OCI-LY7 (cell line): ENCODE results near the gene IL18RAP. TPM values are rescaled to one million over a fixed set of nuclear protein-coding genes. Genes with fewer than 3 reads are reported as not detected.

Experiments used
- BruUV-seq: library from RNA; stranded (reverse); fragments of 400-500 nt; replicated peaks from 2 replicates; lab custom pipeline; 2021; lab: Mats Ljungman, UMichigan
- CTCF ChIA-PET: fragments of 300-600 bp; sonication (Branson Sonifier 250); formaldehyde crosslinking; loops from one replicate; lab custom pipeline; 2022; ENCODE audit warnings: antibody characterized with exemption; ENCODE audit not compliant: unreplicated experiment; lab: Charles Lee
- POLR2A ChIA-PET: fragments of 300-600 bp; sonication (Branson Sonifier 250); formaldehyde crosslinking; loops from one replicate; lab custom pipeline; 2022; ENCODE audit warnings: antibody characterized with exemption; lab: Charles Lee
- DNase-seq: peaks from one replicate; pipeline ENCODE4 v3.0.0-alpha.2; 2015; ENCODE audit warnings: low spot score
- H2AFZ ChIP-seq: fragments of 200-600 bp; sonication (generic), shearing (Covaris generic); 2 replicates; pipeline ENCODE4 v1.6.1; 2014; ENCODE audit warnings: mild to moderate bottlenecking, antibody characterized with exemption, low read length, moderate library complexity
- H3K27ac ChIP-seq: fragments of 200-600 bp; sonication (generic); 2 replicates; pipeline ENCODE4 v1.5.1; 2014; ENCODE audit warnings: mixed run types, low read depth, mild to moderate bottlenecking, moderate library complexity, low read length, inconsistent platforms; ENCODE audit not compliant: poor library complexity, severe bottlenecking
- H3K36me3 ChIP-seq: fragments of 200-600 bp; sonication (generic); 2 replicates; pipeline ENCODE4 v1.6.1; 2014; ENCODE audit warnings: mild to moderate bottlenecking, antibody characterized with exemption, low read length, moderate library complexity, mixed read lengths; ENCODE audit not compliant: insufficient read depth
- H3K4me1 ChIP-seq: fragments of 200-600 bp; sonication (generic); 2 replicates; pipeline ENCODE4 v1.5.1; 2014; ENCODE audit warnings: mild to moderate bottlenecking, low read length; ENCODE audit not compliant: insufficient read depth, poor library complexity, severe bottlenecking
- H3K4me2 ChIP-seq: fragments of 200-600 bp; sonication (generic); 2 replicates; pipeline ENCODE4 v1.6.1; 2014; ENCODE audit warnings: mild to moderate bottlenecking, low read length
- H3K4me3 ChIP-seq: fragments of 200-600 bp; sonication (generic); 2 replicates; pipeline ENCODE4 v1.5.1; 2014; ENCODE audit warnings: mild to moderate bottlenecking, low read depth, low read length; ENCODE audit not compliant: poor library complexity, severe bottlenecking
- H3K79me2 ChIP-seq: fragments of 200-600 bp; sonication (generic); 2 replicates; pipeline ENCODE4 v1.6.1; 2016; ENCODE audit warnings: low read depth, mild to moderate bottlenecking, low read length, moderate library complexity, mixed read lengths; ENCODE audit not compliant: insufficient read depth
- H3K9me2 ChIP-seq: fragments of 200-600 bp; sonication (generic); 2 replicates; pipeline ENCODE4 v1.6.1; 2016; ENCODE audit warnings: mild to moderate bottlenecking, low read length, mixed read lengths; ENCODE audit not compliant: insufficient read depth
- H3K9me3 ChIP-seq: fragments of 200-600 bp; sonication (generic); 2 replicates; pipeline ENCODE4 v1.6.1; 2014; ENCODE audit warnings: mild to moderate bottlenecking, mixed run types, low read length, mixed read lengths
- H4K20me1 ChIP-seq: fragments of 200-600 bp; sonication (generic); 2 replicates; pipeline ENCODE4 v1.6.1; 2014; ENCODE audit warnings: mild to moderate bottlenecking, antibody characterized with exemption, low read length, moderate library complexity, mixed read lengths; ENCODE audit not compliant: insufficient read depth
- CTCF ChIP-seq: fragments of 200-600 bp; sonication (generic); conservative IDR thresholded peaks from 2 replicates; pipeline ENCODE4 v1.5.1; 2014; ENCODE audit warnings: mild to moderate bottlenecking, antibody characterized with exemption, low read length, moderate library complexity, mixed read lengths
- EZH2phosphoT487 ChIP-seq: fragments of 200-600 bp; sonication (generic); IDR thresholded peaks from 2 replicates; pipeline ENCODE4 v1.6.1; 2018; ENCODE audit warnings: low read depth, borderline replicate concordance, mild to moderate bottlenecking, mixed run types, antibody characterized with exemption, low read length, moderate library complexity, mixed read lengths
- intact Hi-C: fragments of 100-400 bp; cut with micrococcal nuclease; formaldehyde crosslinking; loops from one replicate; pipeline ENCODE4 v1.10.0; 2022; ENCODE audit not compliant: unreplicated experiment
- microRNA-seq: library from miRNA; unstranded; fragments of <30 nt; microRNA quantifications from one replicate; pipeline ENCODE4 v1.2.0, GENCODE V29; 2022; ENCODE audit warnings: borderline replicate concordance
- small RNA-seq: library from RNA; depleted of rRNA; stranded (forward); fragments of <200 nt; gene quantifications from one replicate; pipeline ENCODE3, GENCODE V24; 2014
- total RNA-seq, 2 experiments: library from RNA; depleted of rRNA in 1 of 2; stranded (reverse); fragments of >200 nt in 1 of 2; shearing (Covaris generic) in 1 of 2; gene quantifications; 2 replicates each; pipeline ENCODE4 v1.2.3, GENCODE V29; 2014 to 2022

Gene IL18RAP
- total RNA-seq, 2 experiments from 2014 or later: not detected

- CTCF ChIA-PET: no interaction called here
- Histone ChIP-seq H3K9me3 (no peaks in the 10 kb centered on the region), H2AFZ (no peak overlapping the region), H3K36me3 (no peaks in the 10 kb centered on the region), H4K20me1 (no peaks in the 10 kb centered on the region), H3K4me1 (no peaks in the 10 kb centered on the region), H3K79me2 (no peaks in the 10 kb centered on the region), H3K4me3 (no peak overlapping the region), H3K27ac (no peak overlapping the region), H3K9me2 (no peaks in the 10 kb centered on the region), H3K4me2 (no peak overlapping the region)
- DNase-seq: no peak
- POLR2A ChIA-PET: interaction anchor here (0.7 kb wide), 1 partner anchor 1693 kb away, joined by 3 read pairs; no protein-coding TSS in a partner anchor
- no TSS peak for BruUV-seq
- TF ChIP-seq EZH2phosphoT487: no peak
- TF ChIP-seq CTCF: no peak
- intact Hi-C loops: no loop called here
Measured at GRCh38 chr2:102494570-102494969, 71.6 kb downstream of the IL18RAP start.

GRCh38 chr2:102498414-102498813 is 75.5 kb downstream of the IL18RAP start:
- Histone ChIP-seq H3K27ac (no peak overlapping the region), H3K4me2 (no peak overlapping the region), H3K9me3 (no peaks in the 10 kb centered on the region), H3K9me2 (no peaks in the 10 kb centered on the region), H3K36me3 (no peaks in the 10 kb centered on the region), H2AFZ (no peak overlapping the region), H3K4me1 (no peaks in the 10 kb centered on the region), H4K20me1 (no peaks in the 10 kb centered on the region), H3K79me2 (no peaks in the 10 kb centered on the region), H3K4me3 (no peak overlapping the region)
- CTCF ChIA-PET: no interaction called here
- no TSS peak for BruUV-seq
- TF ChIP-seq CTCF (no peak), EZH2phosphoT487 (no peak)
- POLR2A ChIA-PET: no interaction called here
- no peak for DNase-seq
- intact Hi-C loops: no loop called here

- no peak for DNase-seq
- ChIA-PET CTCF (no interaction called here), POLR2A (no interaction called here)
- no peaks in the 10 kb centered on the region for H4K20me1 ChIP-seq
- no peak overlapping the region for H3K4me2 ChIP-seq
- intact Hi-C loops: no loop called here
- no peaks in the 10 kb centered on the region for H3K79me2 ChIP-seq
- BruUV-seq: no TSS peak
- no peaks in the 10 kb centered on the region for H3K9me2 ChIP-seq
- H3K4me3 ChIP-seq: no peak overlapping the region
- no peak overlapping the region for H3K27ac ChIP-seq
- no peak overlapping the region for H2AFZ ChIP-seq
- TF ChIP-seq EZH2phosphoT487: no peak
- TF ChIP-seq CTCF: no peak
- H3K36me3 ChIP-seq: no peaks in the 10 kb centered on the region
- H3K9me3 ChIP-seq: no peaks in the 10 kb centered on the region
- H3K4me1 ChIP-seq: no peaks in the 10 kb centered on the region
Measured at GRCh38 chr2:102499558-102499957, 76.6 kb downstream of the IL18RAP start.

Small RNAs within 50 kb of the gene (microRNA-seq; reads per million reads assigned to microRNA genes)
- gene MIR4772: not detected

Small RNAs within 50 kb of the gene (small RNA-seq; reads per million reads assigned to genes)
- not detected for gene MIR4772

Other genes starting within 250 kb of the IL18RAP start
- not detected in 2 replicates for gene IL1RL2, start 236.1 kb upstream of the IL18RAP start, total RNA-seq (2014; rRNA removed; shearing (Covaris generic))
- gene IL1RL2, start 236.1 kb upstream of the IL18RAP start, total RNA-seq (2022): not detected in 2 replicates
- gene IL1RL1, start 111.6 kb upstream of the IL18RAP start, total RNA-seq (2014; rRNA removed; shearing (Covaris generic)): not detected in 2 replicates
- gene IL1RL1, start 111.6 kb upstream of the IL18RAP start, total RNA-seq (2022): not detected in 2 replicates
- not detected in 2 replicates for gene IL18R1, start 67.4 kb upstream of the IL18RAP start, total RNA-seq (2014; rRNA removed; shearing (Covaris generic))
- not detected in 2 replicates for gene IL18R1, start 67.4 kb upstream of the IL18RAP start, total RNA-seq (2022)
- 0.03 TPM in 1 of 2 replicates, not detected in the other for gene SLC9A4, start 50.1 kb downstream of the IL18RAP start, total RNA-seq (2014; rRNA removed; shearing (Covaris generic))
- gene SLC9A4, start 50.1 kb downstream of the IL18RAP start, total RNA-seq (2022): 0.10 and 0.22 TPM in 2 replicates
- not detected in 2 replicates for gene SLC9A2, start 196.4 kb downstream of the IL18RAP start, total RNA-seq (2014; rRNA removed; shearing (Covaris generic))
- gene SLC9A2, start 196.4 kb downstream of the IL18RAP start, total RNA-seq (2022): not detected in 2 replicates